ENCODE measurements around the gene ITPR2. TPM values are rescaled to one million over a fixed set of nuclear protein-coding genes. Genes with fewer than 3 reads are reported as not detected.

The ITPR2 gene
- total and polyA plus RNA-seq, 2 of the 8 experiments (the other 6 are each of a cell fraction or from before 2014, with no cell fraction given), result 4.1 to 48.3 TPM

DNA sequence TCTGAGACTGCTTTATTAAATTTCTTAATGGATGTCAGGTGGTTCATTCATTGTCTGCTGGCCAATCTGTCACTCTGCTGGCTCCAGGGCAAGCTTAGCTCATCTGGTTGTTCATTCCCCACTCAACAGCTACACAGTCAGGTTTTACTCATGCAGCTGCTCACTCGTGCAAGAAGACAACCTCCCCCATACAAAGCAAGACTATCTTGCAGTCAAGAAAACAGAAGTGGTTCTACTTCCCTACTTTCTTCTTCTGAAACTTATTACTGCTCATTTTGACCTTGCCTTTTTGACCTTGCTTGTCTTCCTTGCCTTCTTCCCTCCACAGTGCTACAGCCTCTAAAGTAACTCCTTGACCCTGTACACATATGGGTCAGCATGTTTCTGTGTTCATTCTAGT, 359.7 kb downstream of the ITPR2 start:
- Histone ChIP-seq H3K18ac (ENCODE audit: extremely low read depth, low read length) (no peak overlapping the region), H2BK15ac (ENCODE audit: low read length) (no peak overlapping the region), H3K79me2 (ENCODE audit: control insufficient read depth in 1 of 2, insufficient read depth in 2 of 2, low read length in 2 of 2) (no peaks in the 10 kb centered on the region), H2AFZ (ENCODE audit: low read length) (no peak overlapping the region), H4K8ac (ENCODE audit: extremely low read depth, insufficient read depth, low read length) (no peak overlapping the region), H3K9me3 (ENCODE audit: insufficient read depth in 2 of 2, low read depth in 1 of 2, low read length in 1 of 2) (no peaks in the 10 kb centered on the region), H4K5ac (ENCODE audit: insufficient read length, low read depth, low read length) (no peak overlapping the region), H3K23ac (ENCODE audit: insufficient read length) (no peak overlapping the region), H3K9ac (replicated peaks in 1 of 4; ENCODE audit: extremely low read depth in 1 of 4, low read depth in 3 of 4, low read length in 3 of 4) (no peak overlapping the region), H3K4me3 (ENCODE audit: extremely low read depth in 1 of 4, insufficient read depth in 2 of 4, low read depth in 3 of 4, low read length in 4 of 4) (no peak overlapping the region), H3K4me1 (replicated peaks in 1 of 4; ENCODE audit: control insufficient read depth in 3 of 4, insufficient read depth in 4 of 4, low read length in 3 of 4) (peaks cover 0 to 8% (median 2%) of the 10 kb centered on the region in 4 experiments; a peak in 2 of 7 replicates), H3K27ac (ENCODE audit: low read depth, low read length) (no peak overlapping the region), H2BK20ac (ENCODE audit: low read length) (no peak overlapping the region), H2AK5ac (ENCODE audit: low read depth, low read length) (no peak overlapping the region), H3K27me3 (replicated peaks in 1 of 4; ENCODE audit: control insufficient read depth in 3 of 4, extremely low read depth in 1 of 4, insufficient read depth in 3 of 4, low read length in 3 of 4) (no peaks in the 10 kb centered on the region), H3K56ac (replicated peaks; ENCODE audit: insufficient read length, low read depth, low read length) (no peak overlapping the region), H2BK12ac (ENCODE audit: low read depth, low read length) (no peak overlapping the region), H2BK5ac (ENCODE audit: low read depth, low read length) (no peak overlapping the region), H4K20me1 (replicated peaks in 1 of 2; ENCODE audit: control insufficient read depth in 1 of 2, insufficient read depth in 2 of 2, low read length in 2 of 2) (no peaks in the 10 kb centered on the region), H3K23me2 (ENCODE audit: low read depth, low read length) (no peaks in the 10 kb centered on the region), H2BK120ac (replicated peaks; ENCODE audit: low read depth, low read length) (no peak overlapping the region), H3K36me3 (ENCODE audit: control insufficient read depth in 2 of 4, insufficient read depth in 4 of 4, low read length in 3 of 4) (peaks cover 0 to 6% (median 0%) of the 10 kb centered on the region in 4 experiments; a peak in 1 of 8 replicates), H3K4me2 (ENCODE audit: insufficient read depth in 1 of 2, low read depth in 2 of 2, low read length in 2 of 2) (no peak overlapping the region), H3K4ac (replicated peaks; ENCODE audit: insufficient read length, low read depth, low read length) (no peak overlapping the region), H3K79me1 (ENCODE audit: low read depth, low read length) (no peaks in the 10 kb centered on the region), H3K14ac (ENCODE audit: insufficient read length) (no peak overlapping the region), H4K91ac (replicated peaks; ENCODE audit: insufficient read length, low read length) (no peak overlapping the region)
- no peak for TF ChIP-seq SUZ12 (IDR thresholded peaks at IDR 0.05; ENCODE audit: low read length)
- no peak for TF ChIP-seq CBX8 (IDR thresholded peaks at IDR 0.05; ENCODE audit: borderline replicate concordance, low read depth, low read length)
- TF ChIP-seq KDM5A (IDR thresholded peaks at IDR 0.05; ENCODE audit: low read length), result no peak
- TF ChIP-seq SAP30 (IDR thresholded peaks at IDR 0.05; ENCODE audit: insufficient read depth, insufficient replicate concordance, low read length), result no peak
- TF ChIP-seq TAF7 (optimal IDR thresholded peaks at IDR 0.05; ENCODE audit: borderline replicate concordance, low read depth, low read length), result no peak
- ChIA-PET POLR2A (ENCODE audit: partially characterized antibody) (no interaction called here), CTCF (ENCODE audit: partially characterized antibody) (no interaction called here)
- FAIRE-seq (no peak), DNase-seq (ENCODE audit: low read depth in 1 of 2, low spot score in 2 of 2) (no peak)
- WGBS, 2 experiments (ENCODE audit: extremely low coverage in 1 of 2, insufficient coverage in 1 of 2, insufficient read length in 1 of 2, insufficient replicate concordance in 2 of 2, low coverage in 1 of 2, low lambda C conversion rate in 2 of 2, missing lambda C conversion rate in 1 of 2), result 76% methylated on average over 1 of the region's 1 CpG; no CpG with 5 or more reads in 1 of the 2 experiments
